NCI-H2029 (cell line): ENCODE measurements around the gene CNOT6.
"Not testable (repeated sequence)": the region's sequence is repeated elsewhere in the genome, so short reads cannot be mapped to it uniquely, and the experiment has no call there.

Experiments used
- DNase-seq: peaks from one replicate; lab custom pipeline; 2025; lab: John Stamatoyannopoulos, UW

The CNOT6 gene

GRCh38 chr5:180494060-180494509 lies at the start of gene CNOT6:
Gene CNOT6 (plus strand): TSS chr5:180494379. CDS start chr5:180529277, 34,898 bp downstream.
- peak; percentile 91 for DNase-seq

- DNase-seq, result no peak
These were observed 39.4 kb upstream of the CNOT6 start for GRCh38 chr5:180454752-180455151.

GRCh38 chr5:180455872-180456271 lies 38.3 kb upstream of the CNOT6 start:
- DNase-seq, result no peak

- DNase-seq, result no peak
These were observed 37.4 kb upstream of the CNOT6 start for GRCh38 chr5:180456792-180457191.

GRCh38 chr5:180458852-180459673 lies 35.1 kb upstream of the CNOT6 start:
- DNase-seq, result not testable (repeated sequence)

GRCh38 chr5:180459674-180460142 lies 34.5 kb upstream of the CNOT6 start:
- DNase-seq, result not testable (repeated sequence)

GRCh38 chr5:180460834-180461233 lies 33.3 kb upstream of the CNOT6 start:
- DNase-seq, result no peak

- no peak for DNase-seq
These were observed 32.9 kb upstream of the CNOT6 start for GRCh38 chr5:180461303-180461702.

GRCh38 chr5:180463216-180463900 lies 30.8 kb upstream of the CNOT6 start:
- DNase-seq, result no peak

GRCh38 chr5:180463916-180464602 lies 30.1 kb upstream of the CNOT6 start:
- DNase-seq, result no peak

GRCh38 chr5:180464603-180464970 lies 29.6 kb upstream of the CNOT6 start:
- DNase-seq, result no peak

GRCh38 chr5:180465052-180465451 lies 29.1 kb upstream of the CNOT6 start:
- DNase-seq, result not testable (repeated sequence)

- no peak for DNase-seq
These were observed 27.9 kb upstream of the CNOT6 start for GRCh38 chr5:180466316-180466715.

GRCh38 chr5:180467028-180467975 lies 26.9 kb upstream of the CNOT6 start:
- DNase-seq, result no peak

- DNase-seq, result no peak
These were observed 26.0 kb upstream of the CNOT6 start for GRCh38 chr5:180467989-180468731.

- DNase-seq, result no peak
These were observed 25.2 kb upstream of the CNOT6 start for GRCh38 chr5:180468732-180469585.

GRCh38 chr5:180469586-180469865 lies 24.7 kb upstream of the CNOT6 start:
- no peak for DNase-seq

- no peak for DNase-seq
These were observed 24.3 kb upstream of the CNOT6 start for GRCh38 chr5:180469866-180470265.

- no peak for DNase-seq
These were observed 23.8 kb upstream of the CNOT6 start for GRCh38 chr5:180470361-180470760.
